ENCODE results near the gene MPV17L. TPM values are rescaled to one million over a fixed set of nuclear protein-coding genes. Genes with fewer than 3 reads are reported as not detected.
A peak's percentile ranks its signal among the peaks of the same experiment; 100 is the strongest.
"Not testable (repeated sequence)": the region's sequence is repeated elsewhere in the genome, so short reads cannot be mapped to it uniquely, and the experiment has no call there.

The MPV17L gene
- total RNA-seq, 2 donors from 2014 or later = 14.5 to 35.3 TPM

DNA sequence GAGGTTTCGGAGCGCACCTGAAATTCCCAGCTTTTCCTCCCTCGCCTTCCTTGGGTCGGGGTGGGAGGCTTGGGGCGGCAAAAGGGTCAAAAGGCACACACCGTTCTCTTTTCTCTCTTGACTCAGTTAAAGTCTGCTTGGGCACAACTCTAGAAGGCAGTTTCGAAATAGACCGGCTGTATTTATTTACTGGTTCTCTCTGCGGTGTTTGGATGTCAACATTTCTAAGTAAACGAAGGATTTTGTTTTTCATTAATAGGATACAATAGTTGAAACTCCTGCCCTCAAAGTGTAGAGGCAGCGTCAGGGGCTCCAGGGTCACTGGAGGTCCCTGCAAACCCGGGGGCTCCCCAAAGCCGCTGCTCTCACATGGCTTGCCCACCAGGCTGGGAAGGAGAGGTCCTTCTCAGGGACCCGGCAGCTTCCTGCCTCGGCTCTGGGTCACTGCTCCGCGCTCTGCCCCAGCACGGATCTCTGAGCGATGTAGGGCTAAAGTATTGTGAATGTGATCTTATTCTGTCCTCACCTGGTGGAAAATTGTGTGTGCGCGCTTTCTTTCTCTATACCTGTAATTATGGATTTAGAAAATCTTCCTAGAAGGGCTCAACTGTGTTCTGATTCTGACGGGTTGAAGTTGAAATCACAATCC is 39.8 kb downstream of the MPV17L start:
- Histone ChIP-seq H3K4me1 (peaks cover 20% of the 10 kb centered on the region), H3K4me3 (peak overlapping the region; percentile 70 to 78), H3K9me3 (no peaks in the 10 kb centered on the region), H3K27me3 (no peaks in the 10 kb centered on the region), H3K36me3 (replicated peaks in 1 of 2; ENCODE audit: insufficient read depth in 1 of 2, low read depth in 2 of 2) (no peaks in the 10 kb centered on the region), H3K27ac (peak overlapping the region in 3 of 4 donors; percentile 41 to 65 (median 44))
- TF ChIP-seq, protein P1, sequence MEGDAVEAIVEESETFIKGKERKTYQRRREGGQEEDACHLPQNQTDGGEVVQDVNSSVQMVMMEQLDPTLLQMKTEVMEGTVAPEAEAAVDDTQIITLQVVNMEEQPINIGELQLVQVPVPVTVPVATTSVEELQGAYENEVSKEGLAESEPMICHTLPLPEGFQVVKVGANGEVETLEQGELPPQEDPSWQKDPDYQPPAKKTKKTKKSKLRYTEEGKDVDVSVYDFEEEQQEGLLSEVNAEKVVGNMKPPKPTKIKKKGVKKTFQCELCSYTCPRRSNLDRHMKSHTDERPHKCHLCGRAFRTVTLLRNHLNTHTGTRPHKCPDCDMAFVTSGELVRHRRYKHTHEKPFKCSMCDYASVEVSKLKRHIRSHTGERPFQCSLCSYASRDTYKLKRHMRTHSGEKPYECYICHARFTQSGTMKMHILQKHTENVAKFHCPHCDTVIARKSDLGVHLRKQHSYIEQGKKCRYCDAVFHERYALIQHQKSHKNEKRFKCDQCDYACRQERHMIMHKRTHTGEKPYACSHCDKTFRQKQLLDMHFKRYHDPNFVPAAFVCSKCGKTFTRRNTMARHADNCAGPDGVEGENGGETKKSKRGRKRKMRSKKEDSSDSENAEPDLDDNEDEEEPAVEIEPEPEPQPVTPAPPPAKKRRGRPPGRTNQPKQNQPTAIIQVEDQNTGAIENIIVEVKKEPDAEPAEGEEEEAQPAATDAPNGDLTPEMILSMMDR (IDR thresholded peaks at IDR 0.05) = peak in 1 of 7 experiments; percentile 7
- no peak for TF ChIP-seq POLR2A (IDR thresholded peaks at IDR 0.05)
- WGBS, 2 donors = 4 to 7% methylated on average over 20 to 22 of the region's 22 CpGs
- DNase-seq (peak; percentile 13 to 36 (median 23)), ATAC-seq (peak; percentile 41)
- intact Hi-C loops (cut with DNase I) = loop anchor here (5.0 kb wide), 1 partner anchor 112 kb away; no protein-coding TSS in a partner anchor

- peaks cover 41% of the 10 kb centered on the region for H3K4me1 ChIP-seq
- ATAC-seq (no peak), DNase-seq (no peak)
- no peak overlapping the region for H3K27ac ChIP-seq
- H3K4me3 ChIP-seq = no peak overlapping the region
- intact Hi-C loops (cut with DNase I) = loop anchor here (5.0 kb wide), 1 partner anchor 108 kb away; no protein-coding TSS in a partner anchor
- H3K9me3 ChIP-seq = no peaks in the 10 kb centered on the region
- H3K27me3 ChIP-seq = no peaks in the 10 kb centered on the region
- no peaks in the 10 kb centered on the region for H3K36me3 ChIP-seq (replicated peaks in 1 of 2; ENCODE audit: insufficient read depth in 1 of 2, low read depth in 2 of 2)
- no peak for TF ChIP-seq POLR2A (IDR thresholded peaks at IDR 0.05)
- TF ChIP-seq, protein P1 (IDR thresholded peaks at IDR 0.05) = no peak
- WGBS, 2 donors = 73 to 85% methylated on average over 4 of the region's 4 CpGs
Observed at GRCh38 chr16:15439102-15439501, 43.5 kb downstream of the MPV17L start.

GRCh38 chr16:15439521-15439920 is 44.0 kb downstream of the MPV17L start:
- Histone ChIP-seq H3K36me3 (replicated peaks in 1 of 2; ENCODE audit: insufficient read depth in 1 of 2, low read depth in 2 of 2) (no peaks in the 10 kb centered on the region), H3K4me3 (no peak overlapping the region), H3K4me1 (peaks cover 38% of the 10 kb centered on the region), H3K9me3 (no peaks in the 10 kb centered on the region), H3K27ac (no peak overlapping the region), H3K27me3 (no peaks in the 10 kb centered on the region)
- WGBS, 2 donors = 78 to 84% methylated on average over 4 of the region's 4 CpGs
- intact Hi-C loops (cut with DNase I) = loop anchor here (5.0 kb wide), 1 partner anchor 108 kb away; no protein-coding TSS in a partner anchor
- no peak for DNase-seq
- no peak for TF ChIP-seq POLR2A (IDR thresholded peaks at IDR 0.05)
- TF ChIP-seq, protein P1 (IDR thresholded peaks at IDR 0.05) = no peak
- ATAC-seq = no peak

DNA sequence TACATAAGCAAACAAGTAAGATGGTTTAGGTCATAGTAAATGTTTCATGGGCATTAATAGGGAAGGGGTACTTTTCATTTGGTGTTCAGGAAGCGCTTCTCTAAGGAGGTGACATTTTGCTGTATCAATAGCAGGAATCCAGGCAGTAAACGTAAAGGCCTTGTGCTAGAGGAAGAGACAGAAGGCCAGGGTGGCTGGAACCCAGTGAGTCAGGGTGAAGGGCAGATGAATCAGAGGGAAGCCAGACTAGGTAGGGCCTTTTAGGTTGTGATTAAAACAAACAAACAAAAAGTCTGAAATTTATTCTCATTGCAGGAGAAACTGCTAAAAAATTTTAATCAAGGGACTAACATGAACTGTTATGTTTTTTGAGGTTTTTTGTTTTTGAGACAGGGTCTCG is 45.3 kb downstream of the MPV17L start:
- intact Hi-C loops (cut with DNase I) = no loop called here
- H3K27ac ChIP-seq = peak overlapping the region in 1 of 4 donors; percentile 24

GRCh38 chr16:15442140-15442539 is 46.6 kb downstream of the MPV17L start:
- Histone ChIP-seq H3K4me1 (peaks cover 38% of the 10 kb centered on the region), H3K27ac (peak overlapping the region in 3 of 4 donors; percentile 41 to 76 (median 62))
- peak; percentile 88 for ATAC-seq
- 74 to 82% methylated on average over 5 of the region's 5 CpGs for WGBS, 2 donors
- intact Hi-C loops (cut with DNase I); H3K4me3 ChIP-seq; H3K9me3 ChIP-seq; H3K36me3 ChIP-seq (replicated peaks in 1 of 2; ENCODE audit: insufficient read depth in 1 of 2, low read depth in 2 of 2); H3K27me3 ChIP-seq: not testable (repeated sequence)
- peak in 3 of 4 donors; percentile 24 to 26 (median 24) for DNase-seq

More for the DNA sequence above, 45.3 kb downstream of the MPV17L start:
- ATAC-seq (no peak), DNase-seq (peak in 1 of 4 donors; percentile 27)
- H3K4me1 ChIP-seq = peaks cover 38% of the 10 kb centered on the region
- H3K9me3 ChIP-seq = no peaks in the 10 kb centered on the region
- no peaks in the 10 kb centered on the region for H3K27me3 ChIP-seq
- H3K4me3 ChIP-seq = no peak overlapping the region
- TF ChIP-seq, protein P1 (IDR thresholded peaks at IDR 0.05) = no peak
- TF ChIP-seq POLR2A (IDR thresholded peaks at IDR 0.05) = no peak
- 88 to 93% methylated on average over 3 of the region's 3 CpGs for WGBS, 2 donors
- no peaks in the 10 kb centered on the region for H3K36me3 ChIP-seq (replicated peaks in 1 of 2; ENCODE audit: insufficient read depth in 1 of 2, low read depth in 2 of 2)

Data from body of pancreas (tissue), 4 donors.